Thoracic aorta (tissue), 2 donors: Measurements from ENCODE around the gene SLC41A2. TPM values are rescaled to one million over a fixed set of nuclear protein-coding genes. Genes with fewer than 3 reads are reported as not detected.

ENCODE experiments used
- ATAC-seq: fragments of 150-250 bp; one replicate; pipeline ENCODE4 v1.8.0; 2017; ENCODE audit warnings: low read depth; ENCODE audit not compliant: insufficient number of reproducible peaks, low FRiP score
- DNase-seq: peaks from one replicate; pipeline ENCODE4 v3.0.0-alpha.2; 2020; ENCODE audit warnings: low spot score
- H3K27ac ChIP-seq, 2 donors: fragments of 200-600 bp; sonication (generic); 1 replicate in 1 of 2; 2 replicates in 1 of 2; pipeline ENCODE4 v1.5.1; 2016; ENCODE audit warnings: mild to moderate bottlenecking in 2 of 2, moderate library complexity in 2 of 2
- H3K27me3 ChIP-seq: fragments of 200-600 bp; sonication (generic); replicated peaks from 2 replicates; pipeline ENCODE4 v1.6.0; 2016; ENCODE audit warnings: mild to moderate bottlenecking; ENCODE audit not compliant: insufficient read depth
- H3K36me3 ChIP-seq: fragments of 200-600 bp; sonication (generic); one replicate; pipeline ENCODE4 v1.5.1; 2016
- H3K4me1 ChIP-seq, 2 donors: fragments of 200-600 bp; sonication (generic); 1 replicate in 1 of 2; 2 replicates in 1 of 2; pipeline versions ENCODE4 v1.5.1 to v1.6.0; 2016; ENCODE audit warnings: low read depth in 2 of 2, mild to moderate bottlenecking in 1 of 2; ENCODE audit not compliant: control insufficient read depth in 1 of 2
- H3K4me3 ChIP-seq: fragments of 200-600 bp; sonication (generic); 2 replicates; pipeline ENCODE4 v1.5.1; 2016; ENCODE audit warnings: mild to moderate bottlenecking
- H3K9me3 ChIP-seq: fragments of 200-600 bp; sonication (generic); 2 replicates; pipeline ENCODE4 v1.5.1; 2016
- total RNA-seq, 2 donors: library from RNA; depleted of rRNA; stranded (reverse); fragments of >200 nt; gene quantifications; one replicate each; pipeline versions ENCODE4 v1.1.0 to v1.2.3, GENCODE V29; 2016
- TF ChIP-seq, protein P1 (sequence below): fragments of 200-600 bp; sonication (generic); IDR thresholded peaks from one replicate; pipeline ENCODE4 v1.5.1; 2019; ENCODE audit warnings: antibody characterized with exemption

Gene SLC41A2
- total RNA-seq, 2 donors from 2014 or later: 67.1 to 165 TPM

DNA sequence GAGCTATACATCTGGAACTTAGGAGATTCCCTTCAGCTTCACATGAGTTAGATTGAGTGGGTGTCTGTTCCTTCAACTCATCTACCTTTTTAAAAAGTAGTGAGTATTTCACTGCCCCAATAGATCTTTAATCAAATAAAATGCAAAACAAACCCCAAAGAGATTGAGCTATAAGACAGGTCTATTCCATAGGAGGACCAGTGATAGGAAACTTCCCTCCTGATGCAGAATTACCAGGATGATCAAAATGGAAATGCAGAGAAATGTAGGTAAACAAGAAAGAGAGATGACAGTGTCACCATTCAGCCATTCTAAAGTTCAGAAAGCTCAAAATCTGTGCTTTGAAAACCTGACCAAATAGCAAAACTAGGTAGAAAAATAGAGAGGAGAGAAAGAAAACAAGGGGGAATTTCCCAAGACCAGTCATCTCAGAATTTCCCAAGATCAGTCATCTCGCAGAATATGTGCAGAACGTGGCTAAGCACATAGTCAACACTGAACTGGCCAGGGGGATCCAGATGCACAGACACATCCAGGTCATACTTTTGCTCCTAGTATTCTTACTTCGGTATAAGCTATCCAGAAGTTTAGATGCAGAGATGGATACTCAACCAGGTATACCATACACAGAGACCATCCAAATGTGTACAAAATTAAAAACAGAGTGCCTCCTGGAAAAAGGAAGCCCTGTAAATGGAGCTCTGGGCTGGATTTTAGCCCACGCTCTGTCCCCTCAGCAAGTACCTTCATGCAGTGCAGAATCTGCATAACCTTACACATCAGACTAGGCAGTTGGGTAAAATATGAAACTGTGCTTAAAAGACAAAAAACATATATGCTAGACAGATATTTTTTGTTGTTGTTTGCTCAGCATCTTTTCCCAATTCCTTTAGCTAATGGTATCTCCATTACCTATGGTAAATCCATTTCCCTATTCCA is 27.4 kb downstream of the SLC41A2 start:
- Histone ChIP-seq H3K27me3 (no peaks in the 10 kb centered on the region), H3K4me3 (no peak overlapping the region), H3K27ac (peak overlapping the region in 1 of 2 donors; percentile 12), H3K36me3 (peaks cover 2% of the 10 kb centered on the region), H3K9me3 (no peaks in the 10 kb centered on the region), H3K4me1 (peaks cover 24 to 42% of the 10 kb centered on the region in 2 donors)
- TF ChIP-seq, protein P1, sequence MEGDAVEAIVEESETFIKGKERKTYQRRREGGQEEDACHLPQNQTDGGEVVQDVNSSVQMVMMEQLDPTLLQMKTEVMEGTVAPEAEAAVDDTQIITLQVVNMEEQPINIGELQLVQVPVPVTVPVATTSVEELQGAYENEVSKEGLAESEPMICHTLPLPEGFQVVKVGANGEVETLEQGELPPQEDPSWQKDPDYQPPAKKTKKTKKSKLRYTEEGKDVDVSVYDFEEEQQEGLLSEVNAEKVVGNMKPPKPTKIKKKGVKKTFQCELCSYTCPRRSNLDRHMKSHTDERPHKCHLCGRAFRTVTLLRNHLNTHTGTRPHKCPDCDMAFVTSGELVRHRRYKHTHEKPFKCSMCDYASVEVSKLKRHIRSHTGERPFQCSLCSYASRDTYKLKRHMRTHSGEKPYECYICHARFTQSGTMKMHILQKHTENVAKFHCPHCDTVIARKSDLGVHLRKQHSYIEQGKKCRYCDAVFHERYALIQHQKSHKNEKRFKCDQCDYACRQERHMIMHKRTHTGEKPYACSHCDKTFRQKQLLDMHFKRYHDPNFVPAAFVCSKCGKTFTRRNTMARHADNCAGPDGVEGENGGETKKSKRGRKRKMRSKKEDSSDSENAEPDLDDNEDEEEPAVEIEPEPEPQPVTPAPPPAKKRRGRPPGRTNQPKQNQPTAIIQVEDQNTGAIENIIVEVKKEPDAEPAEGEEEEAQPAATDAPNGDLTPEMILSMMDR: no peak
- DNase-seq (no peak), ATAC-seq (no peak)

DNA sequence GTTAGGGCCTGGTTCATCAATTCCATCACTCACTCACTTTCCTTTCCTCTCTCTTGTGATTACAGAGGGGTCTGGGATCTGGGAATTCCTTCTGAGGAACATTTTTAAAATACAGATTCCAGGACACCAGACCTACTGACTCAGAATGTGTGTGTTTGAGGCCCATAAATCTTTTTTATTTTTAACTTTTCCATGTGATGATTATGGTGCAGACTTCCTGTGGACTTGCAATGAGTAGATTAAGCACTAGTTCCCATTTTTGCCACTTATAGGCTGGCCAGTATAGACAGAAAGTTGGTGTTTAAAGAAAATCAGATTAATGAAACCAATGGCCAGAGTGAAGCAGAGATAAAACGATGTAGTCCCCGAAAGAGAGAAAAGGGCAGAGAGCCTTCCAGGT is 28.1 kb downstream of the SLC41A2 start:
- TF ChIP-seq, protein P1: no peak
- H3K4me3 ChIP-seq: no peak overlapping the region
- peaks cover 2% of the 10 kb centered on the region for H3K36me3 ChIP-seq
- H3K27me3 ChIP-seq: no peaks in the 10 kb centered on the region
- no peak for ATAC-seq
- H3K4me1 ChIP-seq: peaks cover 24 to 42% of the 10 kb centered on the region in 2 donors
- DNase-seq: no peak
- no peaks in the 10 kb centered on the region for H3K9me3 ChIP-seq
- peak overlapping the region in 1 of 2 donors; percentile 28 for H3K27ac ChIP-seq

DNA sequence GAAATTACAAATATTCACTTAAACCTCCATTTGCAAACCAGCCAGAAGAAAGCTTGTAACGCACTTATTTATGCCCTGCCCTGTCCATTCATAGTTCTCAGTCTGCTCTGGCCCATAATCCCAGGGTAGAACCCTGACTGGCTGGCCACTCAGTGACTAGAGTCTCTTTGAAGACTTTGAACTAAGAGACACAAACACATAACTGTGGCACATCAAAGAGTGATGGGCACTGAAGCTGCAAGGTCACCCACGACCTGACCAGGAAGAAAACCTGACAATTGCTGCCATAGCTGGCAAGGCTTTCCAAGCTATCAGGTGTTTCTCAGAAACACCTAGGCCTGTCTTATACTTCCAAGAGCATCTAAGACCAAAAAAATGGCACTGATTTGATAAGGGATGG is 28.7 kb downstream of the SLC41A2 start:
- Histone ChIP-seq H3K4me1 (peaks cover 24 to 42% of the 10 kb centered on the region in 2 donors), H3K36me3 (peaks cover 2% of the 10 kb centered on the region), H3K4me3 (no peak overlapping the region), H3K9me3 (no peaks in the 10 kb centered on the region), H3K27ac (peak overlapping the region in 1 of 2 donors; percentile 28), H3K27me3 (no peaks in the 10 kb centered on the region)
- no peak for ATAC-seq
- no peak for DNase-seq
- TF ChIP-seq, protein P1: no peak

DNA sequence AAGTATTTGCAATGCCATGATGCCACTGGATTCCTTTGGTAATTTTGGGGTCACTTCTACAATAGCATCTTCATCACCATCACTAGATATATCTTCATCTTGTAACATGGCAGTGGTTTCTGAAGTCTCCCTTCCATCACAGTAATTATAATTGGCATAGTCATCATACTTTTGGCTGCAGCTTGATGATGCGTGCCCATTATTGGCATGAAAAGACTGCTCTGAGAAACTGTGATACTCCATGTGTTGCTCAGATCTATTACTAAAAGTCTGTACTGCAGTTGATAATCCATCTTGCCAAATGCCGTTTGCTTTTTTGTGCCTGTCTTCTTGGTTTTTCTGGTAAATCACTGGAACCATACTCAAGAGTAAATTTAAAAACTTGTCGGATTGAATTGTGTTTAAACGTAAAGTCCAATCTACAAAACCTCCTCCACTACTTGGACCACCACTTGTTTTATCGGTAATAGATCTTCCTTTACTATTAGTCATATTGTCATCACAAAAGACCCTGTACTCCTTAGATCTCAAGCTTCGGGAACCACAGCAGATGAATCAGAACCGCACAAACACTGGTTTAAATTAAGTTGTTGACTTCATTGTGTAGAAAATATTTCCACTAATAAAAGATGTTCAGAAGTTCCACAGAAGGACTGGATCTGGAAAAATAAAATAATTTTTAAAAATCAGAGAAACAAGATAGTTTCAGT is 29.9 kb downstream of the SLC41A2 start:
- H3K27ac ChIP-seq: no peak overlapping the region
- TF ChIP-seq, protein P1: no peak
- ATAC-seq: no peak
- no peaks in the 10 kb centered on the region for H3K9me3 ChIP-seq
- peaks cover 24 to 52% of the 10 kb centered on the region in 2 donors for H3K4me1 ChIP-seq
- H3K4me3 ChIP-seq: no peak overlapping the region
- H3K27me3 ChIP-seq: no peaks in the 10 kb centered on the region
- H3K36me3 ChIP-seq: peaks cover 2% of the 10 kb centered on the region
- DNase-seq: no peak

DNA sequence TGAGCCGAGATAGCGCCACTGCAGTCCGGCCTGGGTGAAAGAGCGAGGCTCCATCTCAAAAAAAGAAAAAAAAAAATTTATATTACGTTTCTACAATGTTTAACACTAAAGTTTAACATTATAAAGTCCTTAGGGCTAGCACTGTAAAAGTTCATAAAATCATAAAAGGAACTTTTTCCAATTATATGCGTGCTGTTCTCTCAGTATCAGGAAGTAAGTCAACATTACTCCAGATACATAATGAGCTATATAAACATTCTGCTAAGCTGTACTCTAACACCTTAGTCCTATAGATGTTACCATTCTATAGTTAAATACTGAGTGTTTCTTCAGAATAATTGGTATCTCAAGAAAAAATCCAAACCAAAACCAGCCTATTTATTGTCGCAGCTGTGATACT is 32.6 kb downstream of the SLC41A2 start:
- no peak for DNase-seq
- TF ChIP-seq, protein P1: no peak
- ATAC-seq: no peak
- H3K27me3 ChIP-seq: no peaks in the 10 kb centered on the region
- H3K4me3 ChIP-seq: no peak overlapping the region
- H3K4me1 ChIP-seq: peaks cover 17 to 41% of the 10 kb centered on the region in 2 donors
- H3K9me3 ChIP-seq: peaks cover 8% of the 10 kb centered on the region
- H3K36me3 ChIP-seq: peaks cover 5% of the 10 kb centered on the region
- no peak overlapping the region for H3K27ac ChIP-seq
